Endothelial cell (in vitro differentiated cells): ENCODE data around the gene ACOT11. TPM values are rescaled to one million over a fixed set of nuclear protein-coding genes. Genes with fewer than 3 reads are reported as not detected.
A peak's percentile ranks its signal among the peaks of the same experiment; 100 is the strongest.

ENCODE experiments used
- DNase-seq: peaks from one replicate; pipeline ENCODE4 v3.0.0; 2021; ENCODE audit warnings: low spot score
- H3K27ac Mint-ChIP-seq: one replicate; pipeline ENCODE4 v1.8.0; 2021; ENCODE audit warnings: mixed read lengths, inconsistent platforms; ENCODE audit not compliant: unreplicated experiment
- H3K27me3 Mint-ChIP-seq: one replicate; pipeline ENCODE4 v1.8.0; 2021; ENCODE audit warnings: mild to moderate bottlenecking, moderate library complexity, mixed read lengths, inconsistent platforms; ENCODE audit not compliant: unreplicated experiment
- H3K36me3 Mint-ChIP-seq: one replicate; pipeline ENCODE4 v1.8.0; 2021; ENCODE audit warnings: mild to moderate bottlenecking, low read depth, mixed read lengths, inconsistent platforms; ENCODE audit not compliant: unreplicated experiment
- H3K4me1 Mint-ChIP-seq: one replicate; pipeline ENCODE4 v1.8.0; 2021; ENCODE audit warnings: mild to moderate bottlenecking, mixed read lengths, inconsistent platforms; ENCODE audit not compliant: unreplicated experiment
- H3K4me3 Mint-ChIP-seq: one replicate; pipeline ENCODE4 v1.8.0; 2021; ENCODE audit warnings: mild to moderate bottlenecking, mixed read lengths, inconsistent platforms; ENCODE audit not compliant: unreplicated experiment
- H3K9me3 Mint-ChIP-seq: one replicate; pipeline ENCODE4 v1.8.0; 2021; ENCODE audit warnings: mixed read lengths, inconsistent platforms; ENCODE audit not compliant: unreplicated experiment
- CTCF ChIP-seq: fragments of 200-600 bp; sonication (generic); IDR thresholded peaks from one replicate; pipeline ENCODE4 v1.5.0; 2021; ENCODE audit warnings: antibody characterized with exemption; ENCODE audit not compliant: unreplicated experiment
- total RNA-seq: library from RNA; stranded (reverse); fragmentation: NEBNext Ultra II Directional; extraction: Animal tissue kit (Norgen Biotek cat#: 25700); gene quantifications from one replicate; pipeline ENCODE4 v1.2.1, GENCODE V29; 2021; ENCODE audit not compliant: unreplicated experiment

ACOT11 gene
- total RNA-seq, 1 donor from 2014 or later: 35.6 TPM

GRCh38 chr1:54597455-54598030, 49.5 kb downstream of the ACOT11 start:
- Mint-ChIP-seq H3K4me3 (peak overlapping the region; percentile 20), H3K36me3 (peaks cover 28% of the 10 kb centered on the region), H3K4me1 (peaks cover 18% of the 10 kb centered on the region), H3K9me3 (no peaks in the 10 kb centered on the region), H3K27ac (peak overlapping the region; percentile 77), H3K27me3 (peaks cover 2% of the 10 kb centered on the region)
- DNase-seq: no peak
- TF ChIP-seq CTCF: no peak

- Mint-ChIP-seq H3K36me3 (peaks cover 30% of the 10 kb centered on the region), H3K27ac (peak overlapping the region; percentile 72), H3K27me3 (peaks cover 2% of the 10 kb centered on the region), H3K4me3 (no peak overlapping the region), H3K4me1 (peaks cover 18% of the 10 kb centered on the region), H3K9me3 (no peaks in the 10 kb centered on the region)
- no peak for DNase-seq
- no peak for TF ChIP-seq CTCF
Observed at GRCh38 chr1:54599211-54599823, 51.3 kb downstream of the ACOT11 start.

DNA sequence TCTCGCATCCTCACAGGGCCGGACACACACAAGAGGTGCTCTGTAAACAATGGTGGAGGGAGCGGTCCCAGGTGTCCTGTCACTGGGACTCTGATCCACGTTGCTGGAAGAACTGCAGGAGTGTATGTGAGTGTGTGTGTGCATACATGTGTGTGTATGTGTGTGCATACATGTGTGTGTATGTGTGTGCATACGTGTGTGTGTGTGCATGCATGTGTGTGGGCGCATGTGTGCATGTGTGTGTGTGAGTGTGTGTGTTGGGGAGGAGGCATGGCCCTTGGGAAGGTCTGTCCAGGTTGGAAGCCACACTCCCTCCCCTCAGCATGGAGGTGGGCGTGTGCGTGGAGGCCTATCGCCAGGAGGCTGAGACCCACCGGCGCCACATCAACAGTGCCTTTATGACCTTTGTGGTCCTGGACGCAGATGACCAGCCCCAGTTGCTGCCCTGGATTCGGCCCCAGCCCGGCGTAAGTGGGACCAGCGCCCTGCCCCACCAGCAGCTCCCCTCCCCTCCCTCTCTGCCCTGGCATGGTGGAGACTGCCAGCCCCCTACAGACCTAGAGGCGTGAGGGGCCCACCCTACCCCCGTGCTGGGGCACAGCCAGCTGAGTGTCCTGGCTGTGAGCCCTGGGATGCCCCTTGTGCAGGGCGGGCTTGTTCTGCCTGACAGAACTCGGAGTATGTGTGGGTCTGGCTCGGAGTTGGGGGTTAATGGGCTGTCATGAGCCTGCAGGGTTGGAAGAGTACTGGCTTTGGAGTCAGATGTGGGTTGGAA, 53.1 kb downstream of the ACOT11 start:
- peaks cover 27% of the 10 kb centered on the region for H3K4me1 Mint-ChIP-seq
- TF ChIP-seq CTCF: no peak
- peaks cover 45% of the 10 kb centered on the region for H3K36me3 Mint-ChIP-seq
- peaks cover 8% of the 10 kb centered on the region for H3K27me3 Mint-ChIP-seq
- H3K4me3 Mint-ChIP-seq: peak overlapping the region; percentile 34
- H3K27ac Mint-ChIP-seq: no peak overlapping the region
- no peak for DNase-seq
- H3K9me3 Mint-ChIP-seq: no peaks in the 10 kb centered on the region

- Mint-ChIP-seq H3K27ac (no peak overlapping the region), H3K36me3 (peaks cover 43% of the 10 kb centered on the region), H3K27me3 (peaks cover 8% of the 10 kb centered on the region), H3K9me3 (no peaks in the 10 kb centered on the region), H3K4me1 (peaks cover 25% of the 10 kb centered on the region), H3K4me3 (peak overlapping the region; percentile 25)
- TF ChIP-seq CTCF: no peak
- no peak for DNase-seq
Observed at GRCh38 chr1:54601730-54602129, 53.7 kb downstream of the ACOT11 start.

DNA sequence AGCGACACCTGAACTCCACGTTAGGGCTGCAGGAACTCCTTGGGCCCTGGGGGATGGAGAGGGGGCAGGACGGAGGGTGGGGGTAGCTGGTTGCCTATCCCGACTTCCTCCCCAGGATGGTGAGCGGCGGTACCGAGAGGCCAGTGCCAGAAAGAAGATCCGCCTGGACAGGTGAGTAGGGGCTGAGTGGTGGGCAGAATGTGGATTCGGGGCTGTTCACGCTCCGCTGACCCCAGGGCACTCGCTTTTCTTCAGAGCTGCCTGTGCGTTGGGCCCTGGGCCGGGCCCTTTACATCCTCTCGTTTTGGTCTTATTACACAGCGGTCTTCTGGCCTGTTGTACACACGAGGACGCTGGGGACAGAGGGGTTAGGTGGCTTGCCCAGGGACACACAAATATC, 54.5 kb downstream of the ACOT11 start:
- Mint-ChIP-seq H3K4me1 (peaks cover 19% of the 10 kb centered on the region), H3K36me3 (peaks cover 41% of the 10 kb centered on the region), H3K27ac (no peak overlapping the region), H3K4me3 (no peak overlapping the region), H3K27me3 (peaks cover 13% of the 10 kb centered on the region), H3K9me3 (no peaks in the 10 kb centered on the region)
- TF ChIP-seq CTCF: no peak
- DNase-seq: no peak
